Measurements from ENCODE around the gene EBI3. TPM values are rescaled to one million over a fixed set of nuclear protein-coding genes. Genes with fewer than 3 reads are reported as not detected.

EBI3 gene
- total and polyA plus RNA-seq, 2 of the 8 experiments (the other 6 are each of a cell fraction or from before 2014, with no cell fraction given), result 0.99 to 8.4 TPM

DNA sequence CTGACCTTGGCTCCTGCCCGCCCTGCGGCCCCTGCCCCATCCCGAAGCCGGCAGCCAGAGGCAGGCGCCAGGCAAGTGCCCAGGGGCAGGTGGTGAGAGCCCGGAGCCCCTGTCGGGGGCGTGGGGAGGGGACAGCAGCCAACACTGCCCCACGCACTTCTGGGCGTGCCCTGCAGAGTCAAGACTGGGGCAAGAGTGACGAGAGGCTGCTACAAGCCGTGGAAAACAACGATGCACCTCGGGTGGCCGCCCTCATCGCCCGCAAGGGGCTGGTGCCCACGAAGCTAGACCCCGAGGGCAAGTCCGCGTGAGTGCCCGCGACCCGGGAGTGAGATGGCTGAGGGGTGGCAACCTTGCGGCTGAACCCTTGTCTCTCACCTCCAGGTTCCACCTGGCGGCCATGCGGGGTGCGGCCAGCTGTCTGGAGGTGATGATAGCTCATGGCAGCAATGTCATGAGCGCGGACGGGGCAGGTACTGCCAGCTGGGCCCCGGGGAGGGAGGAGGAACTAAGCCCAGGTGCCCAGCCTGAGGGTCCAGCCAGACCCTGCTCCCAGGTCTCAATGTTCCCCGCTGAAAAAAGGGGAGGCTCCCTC is 29.5 kb upstream of the EBI3 start (continued):
- TF ChIP-seq SIN3A (conservative IDR thresholded peaks at IDR 0.05 in 1 of 2, IDR thresholded peaks at IDR 0.05 in 1 of 2; ENCODE audit: low read depth in 1 of 2, low read length in 2 of 2) (0 out of 4 replicates have a peak, but pooled peaks of 1 of the 2 experiments have one; percentile 59), JUN (IDR thresholded peaks at IDR 0.05; ENCODE audit: low read depth, low read length) (no peak), TBP (IDR thresholded peaks at IDR 0.05; ENCODE audit: low read depth, low read length) (no peak), RAD21 (IDR thresholded peaks at IDR 0.05 in 1 of 2, conservative IDR thresholded peaks at IDR 0.05 in 1 of 2; ENCODE audit: low read depth in 2 of 2, low read length in 2 of 2) (peak in 1 of 2 experiments; percentile 27; a peak in 1 of 4 replicates), GTF2F1 (IDR thresholded peaks at IDR 0.05; ENCODE audit: borderline replicate concordance, low read depth, low read length) (no peak)

Measured in H1 (cell line).